Measurements from ENCODE around the gene SPOCK2.

SPOCK2 gene

DNA sequence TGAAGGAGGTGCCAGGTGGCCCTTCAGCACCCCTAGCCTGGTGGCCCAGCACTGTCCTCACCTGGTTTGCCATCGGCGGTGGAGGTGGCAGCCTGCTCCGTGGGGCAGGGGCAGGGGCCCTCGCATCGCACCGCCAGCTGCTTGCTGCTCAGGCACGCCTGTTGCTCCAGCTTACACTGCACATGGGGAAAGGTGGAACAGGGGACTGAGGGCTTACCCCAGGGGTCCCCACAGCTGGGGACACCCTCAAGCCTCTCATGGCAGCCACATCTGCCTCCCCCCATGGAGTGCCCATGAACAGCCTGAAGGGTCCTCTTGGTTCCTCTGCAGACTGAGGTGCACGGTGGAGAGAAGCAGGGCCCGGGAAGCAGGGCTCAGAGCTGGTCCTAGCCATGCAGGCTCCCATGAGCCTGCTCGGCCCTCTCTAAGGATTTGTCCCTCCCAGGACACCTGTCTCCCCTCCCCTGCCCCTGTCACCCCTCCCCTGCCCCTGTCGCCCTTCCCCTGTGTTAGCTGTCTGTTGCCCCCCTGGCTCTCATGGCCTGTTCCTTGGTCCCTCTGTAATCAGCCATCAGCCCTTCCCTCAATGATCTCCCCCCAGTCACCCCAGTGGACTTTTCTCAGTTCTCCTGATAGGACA lies 20.1 kb downstream of the SPOCK2 start:
- H3K4me3 ChIP-seq (ENCODE audit: low read depth, low read length): no peak overlapping the region
- TF ChIP-seq, protein P1, sequence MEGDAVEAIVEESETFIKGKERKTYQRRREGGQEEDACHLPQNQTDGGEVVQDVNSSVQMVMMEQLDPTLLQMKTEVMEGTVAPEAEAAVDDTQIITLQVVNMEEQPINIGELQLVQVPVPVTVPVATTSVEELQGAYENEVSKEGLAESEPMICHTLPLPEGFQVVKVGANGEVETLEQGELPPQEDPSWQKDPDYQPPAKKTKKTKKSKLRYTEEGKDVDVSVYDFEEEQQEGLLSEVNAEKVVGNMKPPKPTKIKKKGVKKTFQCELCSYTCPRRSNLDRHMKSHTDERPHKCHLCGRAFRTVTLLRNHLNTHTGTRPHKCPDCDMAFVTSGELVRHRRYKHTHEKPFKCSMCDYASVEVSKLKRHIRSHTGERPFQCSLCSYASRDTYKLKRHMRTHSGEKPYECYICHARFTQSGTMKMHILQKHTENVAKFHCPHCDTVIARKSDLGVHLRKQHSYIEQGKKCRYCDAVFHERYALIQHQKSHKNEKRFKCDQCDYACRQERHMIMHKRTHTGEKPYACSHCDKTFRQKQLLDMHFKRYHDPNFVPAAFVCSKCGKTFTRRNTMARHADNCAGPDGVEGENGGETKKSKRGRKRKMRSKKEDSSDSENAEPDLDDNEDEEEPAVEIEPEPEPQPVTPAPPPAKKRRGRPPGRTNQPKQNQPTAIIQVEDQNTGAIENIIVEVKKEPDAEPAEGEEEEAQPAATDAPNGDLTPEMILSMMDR (IDR thresholded peaks at IDR 0.05; ENCODE audit: low read depth, low read length): no peak

DNA sequence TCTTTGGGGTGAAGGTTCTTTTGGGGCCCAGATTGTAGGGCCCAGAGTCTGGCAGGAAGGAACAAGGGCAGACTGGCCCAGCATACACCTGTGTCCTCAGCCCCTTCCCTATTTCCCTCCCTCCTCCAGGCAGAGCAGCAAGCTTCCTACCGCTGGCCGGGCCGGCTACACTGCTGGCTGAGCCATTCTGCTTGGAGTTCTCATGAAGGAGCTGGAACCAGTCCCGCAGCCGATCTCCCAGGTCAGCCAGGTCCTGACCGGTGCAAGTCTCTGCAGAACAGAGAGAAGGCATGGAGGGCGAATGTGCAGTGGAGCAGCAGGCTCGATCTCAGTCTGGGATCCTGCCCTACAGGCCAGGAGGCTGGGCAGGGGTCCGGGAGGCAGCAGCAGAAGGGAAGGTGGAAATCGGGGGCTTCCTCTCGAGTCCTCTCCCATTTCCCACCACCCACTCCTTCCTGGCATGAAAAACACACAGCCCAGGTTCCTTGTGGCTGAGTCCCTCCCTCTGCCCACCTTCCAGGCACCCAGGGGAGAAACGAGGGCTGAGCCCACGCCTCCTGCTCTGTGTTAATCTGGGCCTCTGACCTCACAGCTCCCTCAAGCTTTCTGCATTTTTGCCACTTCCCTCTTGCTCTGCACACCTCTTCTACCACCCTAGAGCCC lies 20.8 kb downstream of the SPOCK2 start:
- TF ChIP-seq, protein P1 (IDR thresholded peaks at IDR 0.05; ENCODE audit: low read depth, low read length): no peak
- H3K4me3 ChIP-seq (ENCODE audit: low read depth, low read length): no peak overlapping the region

DNA sequence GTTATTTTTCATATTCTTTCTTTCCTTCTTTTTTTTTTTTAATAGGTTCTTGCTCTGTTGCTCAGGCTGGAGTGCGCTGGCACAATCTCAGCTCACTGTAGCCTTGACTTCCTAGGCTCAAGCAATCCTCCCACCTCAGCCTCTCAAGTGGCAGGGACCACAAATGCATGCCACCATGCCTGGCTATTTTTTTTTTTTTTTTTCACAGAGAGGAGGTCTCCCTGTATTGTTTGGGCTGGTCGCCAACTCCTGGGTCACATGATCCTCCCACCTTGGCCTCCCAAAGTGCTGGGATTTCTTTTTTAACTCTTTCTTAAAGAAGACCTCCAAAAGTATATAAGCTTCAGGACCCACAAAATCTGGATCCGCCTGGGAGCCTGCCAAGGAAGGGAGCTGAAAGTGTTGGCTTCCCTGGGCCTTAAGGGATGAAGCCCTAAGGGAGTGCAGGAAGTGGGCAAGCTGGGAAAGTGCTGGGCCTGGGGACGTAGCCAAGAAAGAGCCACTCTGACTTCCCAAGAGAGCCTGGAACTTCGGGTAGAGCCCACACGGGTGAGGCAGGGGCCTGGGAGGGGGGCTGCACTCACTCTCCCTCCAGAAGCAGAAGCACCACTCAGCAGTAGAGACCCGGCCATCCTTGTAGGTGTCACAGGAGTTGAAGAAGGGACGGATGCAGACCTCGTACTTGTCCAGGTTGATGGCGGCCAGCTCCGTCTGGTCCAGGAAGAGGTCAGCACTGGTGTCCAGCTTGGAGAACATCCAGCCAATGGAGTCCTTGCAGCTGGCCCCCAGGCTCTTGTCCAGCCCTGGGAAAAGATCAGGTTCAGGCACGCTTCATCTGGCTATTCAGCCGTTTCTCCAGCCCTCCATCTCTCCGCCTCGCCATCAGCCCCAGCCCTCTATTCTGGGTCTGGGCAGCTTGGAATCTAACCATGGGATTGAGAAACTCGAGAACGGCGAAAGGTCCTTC lies 21.8 kb downstream of the SPOCK2 start:
- no peak overlapping the region for H3K4me3 ChIP-seq (ENCODE audit: low read depth, low read length)
- TF ChIP-seq, protein P1 (IDR thresholded peaks at IDR 0.05; ENCODE audit: low read depth, low read length): no peak

DNA sequence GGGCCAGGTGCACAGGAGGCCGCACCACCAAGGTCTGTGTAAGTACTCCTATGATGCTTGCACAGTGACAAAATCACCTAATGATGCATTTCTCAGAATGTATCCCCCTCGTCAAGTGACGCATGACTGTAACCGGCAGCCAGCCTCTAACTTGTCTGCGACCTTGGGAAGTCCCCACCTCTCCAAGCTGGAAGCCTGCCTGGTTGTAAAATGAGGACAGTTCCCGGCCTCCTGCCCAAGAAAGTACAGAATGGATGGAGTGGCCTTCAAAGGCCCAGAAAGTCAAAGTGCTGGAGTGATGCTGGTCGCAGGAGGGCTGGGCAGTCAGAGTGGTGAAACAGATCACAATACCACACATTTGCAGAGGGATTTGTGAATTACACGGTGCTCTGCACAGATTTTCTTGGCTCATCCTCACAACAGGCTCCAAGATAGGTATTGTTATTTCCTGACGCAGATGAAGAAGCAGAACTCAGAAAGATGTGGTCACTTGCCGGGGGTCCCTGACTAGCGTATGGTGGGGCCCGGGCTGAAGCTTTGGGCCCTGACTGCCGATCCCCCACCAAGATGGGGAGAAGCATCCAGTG lies 22.8 kb downstream of the SPOCK2 start:
- TF ChIP-seq, protein P1 (IDR thresholded peaks at IDR 0.05; ENCODE audit: low read depth, low read length): no peak
- H3K4me3 ChIP-seq (ENCODE audit: low read depth, low read length): no peak overlapping the region

DNA sequence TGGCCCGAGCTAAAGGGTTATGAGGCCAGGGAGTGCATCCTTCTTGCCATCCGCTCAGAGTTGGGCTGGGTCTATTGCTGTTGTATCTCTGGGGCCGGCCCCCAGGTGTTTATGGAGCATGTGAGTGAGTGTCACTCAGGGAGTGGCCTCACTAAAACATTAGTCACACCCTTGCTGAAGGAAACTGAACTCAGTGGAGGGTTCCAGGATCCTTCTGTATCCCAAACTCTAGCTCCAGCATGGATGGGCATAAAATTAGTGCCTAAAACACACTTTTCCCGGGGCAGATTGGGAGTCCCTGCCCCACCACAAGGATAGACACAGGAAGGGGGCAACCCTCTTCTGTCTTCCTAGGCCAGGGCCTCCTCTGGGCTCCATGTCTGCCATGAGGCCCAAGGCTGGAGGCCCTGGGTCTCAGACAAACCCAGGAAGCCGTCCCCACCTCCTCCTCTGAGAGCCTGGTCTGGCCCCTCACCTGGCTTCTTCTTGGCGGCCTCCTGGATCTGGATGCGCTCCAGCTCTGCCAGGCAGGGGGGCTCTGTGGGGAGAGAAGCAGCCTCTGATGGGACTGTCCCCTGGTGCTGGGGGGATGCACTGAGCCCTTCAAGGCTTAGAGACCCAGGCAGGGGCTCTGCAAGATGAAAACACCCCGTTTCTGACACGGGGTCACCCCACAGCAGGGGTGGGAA lies 24.5 kb downstream of the SPOCK2 start:
- TF ChIP-seq, protein P1 (IDR thresholded peaks at IDR 0.05; ENCODE audit: low read depth, low read length): no peak
- no peak overlapping the region for H3K4me3 ChIP-seq (ENCODE audit: low read depth, low read length)

DNA sequence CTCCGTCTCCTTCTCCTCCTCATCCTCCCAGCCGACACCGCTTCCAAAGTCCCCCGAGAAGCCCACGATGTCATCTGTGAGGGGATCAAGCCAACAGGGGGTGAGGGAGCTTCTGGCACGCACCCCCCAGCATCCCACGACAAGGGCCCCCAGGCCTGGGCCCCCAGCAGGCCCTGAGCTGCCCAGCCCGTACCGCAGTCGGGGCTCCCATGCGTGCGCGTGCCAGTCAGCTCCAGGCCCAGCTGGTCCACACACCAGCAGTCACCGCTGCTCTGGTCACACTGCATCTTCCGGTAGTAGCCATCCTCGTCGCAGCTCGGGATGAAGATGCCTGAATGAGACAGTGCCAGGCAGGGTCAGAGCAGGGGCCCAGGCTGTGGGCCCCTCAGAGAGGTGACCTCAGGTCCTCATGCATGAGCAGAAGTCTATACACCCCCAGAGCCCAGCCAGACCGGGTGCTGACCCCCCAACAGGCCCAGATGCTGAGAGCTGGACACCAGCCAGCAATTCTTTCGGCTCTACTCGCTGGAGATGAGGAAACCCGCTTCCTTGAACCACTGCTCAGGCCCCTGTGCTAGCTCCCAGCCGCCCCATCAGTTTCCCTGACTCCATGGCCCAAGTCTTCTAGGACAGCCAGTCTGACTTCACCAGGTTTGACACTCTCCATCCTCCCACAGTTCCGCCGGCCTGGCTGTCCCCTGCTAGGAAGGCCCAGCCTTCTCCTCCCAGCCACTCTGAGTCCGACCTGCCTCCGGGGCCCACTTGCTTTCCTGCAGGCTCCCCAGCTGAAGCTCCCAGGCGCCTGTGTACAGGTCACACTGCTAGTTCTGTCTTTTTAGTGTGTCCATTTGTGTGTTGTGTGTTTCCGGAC lies 25.3 kb downstream of the SPOCK2 start:
- H3K4me3 ChIP-seq (ENCODE audit: low read depth, low read length): no peak overlapping the region
- TF ChIP-seq, protein P1 (IDR thresholded peaks at IDR 0.05; ENCODE audit: low read depth, low read length): no peak

Data from WI38 (cell line).